GM10248 (cell line): ENCODE measurements around the gene SKOR2.

Experiments used
- CTCF ChIA-PET: fragments of 300-600 bp; sonication (Branson Sonifier 250); formaldehyde crosslinking; extraction: SDS; loops from one replicate; lab custom pipeline; 2021; ENCODE audit warnings: antibody characterized with exemption; lab: Yijun Ruan, JAX
- POLR2A ChIA-PET: fragments of 350-650 bp; sonication (Branson Sonifier 250); formaldehyde crosslinking; extraction: SDS; loops from one replicate; lab custom pipeline; 2020; ENCODE audit warnings: antibody characterized with exemption; lab: Yijun Ruan, JAX
- DNase-seq: peaks from one replicate; pipeline ENCODE4 v3.0.0; 2012; ENCODE audit errors: extremely low spot score
- CTCF ChIP-seq: IDR thresholded peaks from 2 replicates; pipeline ENCODE4 v1.5.1; 2012; ENCODE audit warnings: mild to moderate bottlenecking, low read depth; ENCODE audit errors: extremely low read depth, missing control alignments, control extremely low read depth

SKOR2 gene

DNA sequence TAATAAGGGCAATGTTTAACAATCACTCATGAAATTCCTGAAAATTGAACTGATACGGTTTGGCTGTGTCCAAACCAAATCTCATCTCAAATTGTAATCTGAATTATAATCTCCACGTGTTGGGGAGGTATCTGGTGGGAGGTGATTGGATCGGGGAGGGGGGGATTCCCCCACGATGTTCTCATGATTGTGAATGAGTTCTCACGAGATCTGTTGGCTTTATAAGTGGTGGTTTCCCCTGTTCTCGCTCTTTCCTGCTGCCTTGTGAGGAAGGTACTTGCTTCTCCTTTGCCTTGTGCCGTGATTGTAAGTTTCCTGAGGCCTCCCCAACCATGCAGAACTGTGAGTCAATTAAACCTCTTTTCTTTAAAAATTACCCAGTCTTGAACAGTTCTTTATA, 34.0 kb upstream of the SKOR2 start:
- ChIA-PET CTCF (interaction anchor here (1.3 kb wide), 1 partner anchor 36 kb away, joined by 3 read pairs; no protein-coding TSS in a partner anchor), POLR2A (no interaction called here)
- DNase-seq = no peak
- no peak for TF ChIP-seq CTCF

DNA sequence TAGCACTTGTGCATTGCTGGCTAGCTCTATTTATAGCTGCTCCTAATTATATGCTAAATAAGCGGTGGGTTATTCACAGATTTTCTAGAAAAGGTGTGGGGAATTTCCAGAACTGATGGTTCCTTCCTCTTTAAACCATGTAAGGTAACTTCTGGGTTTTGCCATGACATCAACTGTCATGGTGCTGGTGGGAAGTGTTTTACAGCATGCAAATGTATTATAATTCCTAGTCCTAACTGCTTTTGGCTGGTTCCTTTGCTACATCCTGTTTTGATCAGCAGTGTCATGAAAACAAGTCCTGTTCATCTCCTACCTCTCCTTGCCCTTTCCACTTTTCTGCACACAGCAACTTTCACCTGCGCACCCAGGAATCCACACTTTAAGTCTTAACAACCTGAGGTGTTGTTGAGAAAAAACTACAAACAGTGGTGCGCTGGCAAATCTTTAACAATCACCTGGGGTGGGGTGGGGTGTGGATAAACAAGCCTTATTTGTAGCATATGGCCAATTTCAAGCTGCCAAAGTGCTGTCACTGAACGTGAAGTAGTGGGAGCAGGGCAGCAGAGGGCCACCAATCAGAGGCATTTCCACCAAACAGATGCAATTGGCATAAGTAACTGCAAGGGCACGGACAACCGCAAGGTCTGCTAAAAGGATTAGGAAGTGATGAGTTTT, 33.4 kb upstream of the SKOR2 start:
- no peak for DNase-seq
- TF ChIP-seq CTCF = no peak
- ChIA-PET CTCF (interaction anchor here (1.3 kb wide), 1 partner anchor 36 kb away, joined by 3 read pairs; no protein-coding TSS in a partner anchor), POLR2A (no interaction called here)

GRCh38 chr18:47283476-47283875, 32.0 kb upstream of the SKOR2 start:
- no peak for TF ChIP-seq CTCF
- ChIA-PET POLR2A (no interaction called here), CTCF (no interaction called here)
- DNase-seq = no peak

DNA sequence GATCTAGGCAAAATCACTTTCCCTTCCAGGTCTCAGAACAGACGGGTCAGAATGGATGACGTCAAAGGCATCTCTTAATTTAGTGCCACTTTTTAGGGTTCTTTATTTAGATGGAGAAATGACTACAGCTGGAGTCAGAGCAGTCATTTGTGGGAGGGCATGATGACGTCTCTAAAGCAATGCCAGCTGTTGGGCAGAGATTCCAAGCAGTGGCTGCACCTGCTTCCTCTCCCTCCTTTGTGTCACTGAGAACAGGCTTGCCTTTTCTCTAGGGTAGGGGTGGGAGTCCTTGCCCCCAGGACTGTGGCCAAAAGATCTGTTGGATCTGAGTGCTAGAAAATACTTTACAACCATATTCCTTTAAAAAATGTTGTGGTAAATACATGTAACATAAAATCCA, 28.7 kb upstream of the SKOR2 start:
- ChIA-PET POLR2A (no interaction called here), CTCF (no interaction called here)
- no peak for DNase-seq
- no peak for TF ChIP-seq CTCF

DNA sequence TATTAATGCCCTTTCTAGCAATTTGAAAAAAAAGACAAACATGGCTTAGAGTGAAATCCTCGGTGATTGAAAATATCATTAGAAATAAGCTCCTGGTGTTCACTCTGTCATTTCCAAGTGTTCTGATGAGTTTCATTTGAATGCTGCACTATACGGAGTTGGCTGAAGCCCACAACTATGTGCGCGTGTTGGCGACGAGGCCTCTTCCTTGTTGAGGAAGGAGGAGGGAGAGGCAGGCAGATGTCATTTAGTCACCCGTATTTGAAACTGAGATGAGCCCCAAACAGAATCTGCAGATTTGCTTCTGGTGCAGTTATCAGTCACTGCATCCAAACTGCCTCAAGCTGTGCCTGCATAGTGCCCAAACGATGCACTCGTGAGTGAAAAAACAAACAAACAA, 23.5 kb upstream of the SKOR2 start:
- TF ChIP-seq CTCF = no peak
- POLR2A ChIA-PET = no interaction called here
- CTCF ChIA-PET = interaction anchor here (2.3 kb wide), 1 partner anchor 9 kb away, joined by 5 read pairs; no protein-coding TSS in a partner anchor
- DNase-seq = no peak

- TF ChIP-seq CTCF = no peak
- ChIA-PET POLR2A (no interaction called here), CTCF (interaction anchor here (0.9 kb wide), 1 partner anchor 10 kb away, joined by 5 read pairs; no protein-coding TSS in a partner anchor)
- no peak for DNase-seq
Measured at GRCh38 chr18:47265197-47265596, 13.7 kb upstream of the SKOR2 start.

- CTCF ChIA-PET = no interaction called here
- TF ChIP-seq CTCF = no peak
- POLR2A ChIA-PET = no interaction called here
- DNase-seq = no peak
Measured at GRCh38 chr18:47264308-47264700, 12.8 kb upstream of the SKOR2 start.
